WI38 (cell line): Measurements from ENCODE around the gene LRRC70.

Experiments used
- H3K4me3 ChIP-seq: 2 replicates; pipeline ENCODE4 v1.5.1; 2011; ENCODE audit warnings: low read depth, mild to moderate bottlenecking, control low read depth, low read length
- TF ChIP-seq, protein P1 (sequence below): IDR thresholded peaks from 2 replicates; pipeline ENCODE4 v1.5.1; 2012; ENCODE audit warnings: low read depth, mild to moderate bottlenecking, control low read depth, low read length

Gene LRRC70

DNA sequence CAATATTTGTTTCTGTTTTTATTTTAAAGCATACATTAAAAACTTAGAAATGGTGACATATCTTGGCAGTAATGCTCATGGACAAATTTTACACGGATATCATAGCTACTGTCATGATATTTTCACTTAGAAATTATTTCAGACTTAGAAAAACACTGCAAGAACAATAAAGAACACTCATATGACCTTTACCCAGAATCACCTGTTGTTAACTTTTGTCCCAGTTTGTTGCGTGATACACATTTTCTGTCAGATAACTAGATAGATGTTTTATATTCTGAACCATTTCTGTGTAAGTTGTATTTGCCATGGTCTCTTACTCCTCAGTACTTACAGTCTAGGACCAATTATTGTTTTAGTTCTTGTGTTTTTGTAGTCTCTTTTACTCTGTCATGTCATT lies 3.6 kb upstream of the LRRC70 start:
- H3K4me3 ChIP-seq: no peak overlapping the region
- TF ChIP-seq, protein P1, sequence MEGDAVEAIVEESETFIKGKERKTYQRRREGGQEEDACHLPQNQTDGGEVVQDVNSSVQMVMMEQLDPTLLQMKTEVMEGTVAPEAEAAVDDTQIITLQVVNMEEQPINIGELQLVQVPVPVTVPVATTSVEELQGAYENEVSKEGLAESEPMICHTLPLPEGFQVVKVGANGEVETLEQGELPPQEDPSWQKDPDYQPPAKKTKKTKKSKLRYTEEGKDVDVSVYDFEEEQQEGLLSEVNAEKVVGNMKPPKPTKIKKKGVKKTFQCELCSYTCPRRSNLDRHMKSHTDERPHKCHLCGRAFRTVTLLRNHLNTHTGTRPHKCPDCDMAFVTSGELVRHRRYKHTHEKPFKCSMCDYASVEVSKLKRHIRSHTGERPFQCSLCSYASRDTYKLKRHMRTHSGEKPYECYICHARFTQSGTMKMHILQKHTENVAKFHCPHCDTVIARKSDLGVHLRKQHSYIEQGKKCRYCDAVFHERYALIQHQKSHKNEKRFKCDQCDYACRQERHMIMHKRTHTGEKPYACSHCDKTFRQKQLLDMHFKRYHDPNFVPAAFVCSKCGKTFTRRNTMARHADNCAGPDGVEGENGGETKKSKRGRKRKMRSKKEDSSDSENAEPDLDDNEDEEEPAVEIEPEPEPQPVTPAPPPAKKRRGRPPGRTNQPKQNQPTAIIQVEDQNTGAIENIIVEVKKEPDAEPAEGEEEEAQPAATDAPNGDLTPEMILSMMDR: no peak

DNA sequence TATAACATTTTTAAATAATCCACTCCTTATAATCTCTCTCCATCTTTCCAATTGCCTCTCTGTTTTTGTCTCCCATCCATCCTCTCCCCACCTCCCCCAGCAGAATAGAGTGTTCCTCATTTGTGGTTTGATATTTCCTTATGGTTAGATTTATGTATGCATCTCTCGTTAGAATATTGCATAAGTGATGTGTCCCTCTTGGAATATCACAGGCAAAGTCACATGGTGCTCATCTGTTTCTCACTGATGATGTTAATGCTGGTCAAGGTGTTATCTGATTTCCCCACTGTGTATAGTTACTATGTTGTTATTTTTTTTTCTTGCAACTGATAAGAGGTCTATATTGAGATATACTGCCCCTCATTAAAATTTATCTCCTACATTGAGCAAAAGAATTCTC lies 3.1 kb upstream of the LRRC70 start:
- TF ChIP-seq, protein P1: no peak
- H3K4me3 ChIP-seq: no peak overlapping the region

DNA sequence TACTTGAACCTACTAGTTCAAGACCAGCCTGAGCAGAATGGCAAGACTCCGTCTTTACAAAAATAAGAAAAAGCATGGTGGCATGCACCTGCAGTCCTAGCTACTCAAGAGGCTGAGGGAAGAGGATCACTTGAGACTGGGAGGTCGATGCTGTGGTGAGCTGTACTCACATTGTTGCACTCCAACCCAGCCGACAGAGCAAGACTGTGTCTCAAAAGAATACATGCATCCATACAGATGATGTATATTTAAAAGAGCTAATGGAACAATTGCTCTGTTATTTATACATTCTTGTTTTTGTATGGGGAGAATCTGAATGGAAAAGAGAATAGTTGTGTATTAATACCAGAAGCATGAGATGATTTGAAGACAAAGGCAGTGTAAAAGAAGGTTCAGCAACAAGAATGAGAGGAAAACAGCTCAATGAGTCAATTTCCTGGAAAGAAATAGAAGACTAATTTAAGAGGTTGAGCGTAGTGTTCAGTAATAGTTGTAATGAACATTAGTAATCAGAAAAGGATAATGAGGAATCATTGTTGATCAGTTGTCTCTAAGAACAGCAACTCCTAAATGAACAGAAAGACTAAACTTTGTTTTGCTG lies 1.9 kb upstream of the LRRC70 start:
- TF ChIP-seq, protein P1: no peak
- no peak overlapping the region for H3K4me3 ChIP-seq

DNA sequence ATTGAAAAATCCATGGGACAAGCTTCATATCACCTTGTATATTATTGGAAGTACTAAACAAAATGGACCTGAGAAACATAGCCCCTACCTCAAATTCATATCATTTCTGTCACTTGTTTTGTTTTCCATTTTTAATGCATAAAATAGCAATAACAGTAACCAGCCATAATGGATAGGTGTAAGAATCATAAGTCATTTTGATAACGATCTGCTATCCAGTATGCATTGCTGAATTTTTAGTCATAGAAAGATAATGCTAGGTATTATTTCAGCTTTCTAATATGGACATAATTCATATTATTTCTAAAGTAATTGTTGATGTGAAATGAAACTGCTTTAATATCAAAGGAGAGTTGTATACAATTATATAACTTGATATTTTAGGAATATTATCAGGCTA lies 1.1 kb upstream of the LRRC70 start:
- TF ChIP-seq, protein P1: no peak
- no peak overlapping the region for H3K4me3 ChIP-seq

DNA sequence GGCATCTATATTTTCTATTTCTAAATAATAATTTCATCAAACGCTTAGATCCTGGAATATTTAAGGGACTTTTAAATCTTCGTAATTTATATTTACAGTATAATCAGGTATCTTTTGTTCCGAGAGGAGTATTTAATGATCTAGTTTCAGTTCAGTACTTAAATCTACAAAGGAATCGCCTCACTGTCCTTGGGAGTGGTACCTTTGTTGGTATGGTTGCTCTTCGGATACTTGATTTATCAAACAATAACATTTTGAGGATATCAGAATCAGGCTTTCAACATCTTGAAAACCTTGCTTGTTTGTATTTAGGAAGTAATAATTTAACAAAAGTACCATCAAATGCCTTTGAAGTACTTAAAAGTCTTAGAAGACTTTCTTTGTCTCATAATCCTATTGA lies 1.1 kb downstream of the LRRC70 start:
- no peak overlapping the region for H3K4me3 ChIP-seq
- TF ChIP-seq, protein P1: no peak

DNA sequence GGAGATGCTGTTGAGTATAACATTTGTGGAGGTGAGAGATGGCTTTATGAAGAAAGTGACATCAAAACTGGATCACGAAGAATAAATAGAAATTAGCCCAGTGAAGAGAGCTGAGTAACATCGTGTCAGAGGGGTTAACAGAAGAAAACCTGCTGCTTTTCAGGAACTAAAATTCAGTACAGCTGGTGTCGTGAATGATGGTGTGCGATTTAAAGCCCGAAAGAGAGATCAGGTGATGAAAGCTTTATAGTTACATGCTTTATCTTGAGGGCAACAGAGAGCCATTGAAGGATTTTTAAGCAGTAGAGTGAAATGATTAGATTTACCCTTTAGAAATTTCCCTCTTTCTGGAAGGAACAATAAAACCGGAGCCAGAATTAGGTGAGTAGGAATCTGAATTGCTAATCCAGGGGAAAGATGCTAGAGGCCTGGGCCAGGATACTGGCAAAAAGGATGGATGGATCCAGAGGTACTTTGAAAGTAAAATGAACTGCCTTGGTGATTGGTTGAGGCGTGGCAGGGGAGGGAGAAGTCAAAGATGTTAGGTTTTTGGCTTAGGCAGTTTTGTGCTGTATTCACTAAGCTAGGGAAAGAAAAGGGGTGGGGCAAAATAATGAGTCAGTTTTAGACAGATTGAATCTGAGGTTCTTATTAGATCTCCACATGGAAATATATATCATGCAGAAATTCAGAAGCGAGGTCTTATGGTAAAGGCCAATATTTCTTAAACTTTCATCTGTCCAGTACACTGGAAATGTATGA lies 3.4 kb downstream of the LRRC70 start:
- no peak overlapping the region for H3K4me3 ChIP-seq
- TF ChIP-seq, protein P1: no peak

DNA sequence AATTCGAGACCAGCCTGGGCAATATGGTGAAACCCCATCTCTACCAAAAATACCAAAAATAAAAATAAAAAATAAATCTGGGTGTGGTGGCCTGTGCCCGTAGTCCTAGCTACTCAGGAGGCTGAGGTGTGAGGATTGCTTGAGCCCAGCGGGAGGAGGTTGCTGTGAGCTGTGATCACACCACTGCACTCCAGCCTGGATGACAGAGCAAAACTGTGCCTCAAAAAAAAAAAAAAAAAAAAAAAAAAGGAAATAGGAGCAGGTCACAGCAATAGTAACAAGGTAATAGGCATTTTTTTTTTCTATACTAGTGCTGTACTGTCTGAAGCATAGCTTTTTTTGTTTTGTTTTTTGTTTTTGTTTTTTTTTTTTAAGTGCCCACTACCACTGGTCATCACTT lies 5.8 kb downstream of the LRRC70 start:
- no peak overlapping the region for H3K4me3 ChIP-seq
- TF ChIP-seq, protein P1: no peak
